Peyer's patch (tissue), 4 donors: ENCODE data around the gene TRPM3.

ENCODE experiments used
- POLR2A ChIP-seq, 2 donors: fragments of 450-650 bp; IDR thresholded peaks; one replicate each; pipeline ENCODE4 v1.5.1; 2017; ENCODE audit warnings: antibody characterized with exemption in 2 of 2, mild to moderate bottlenecking in 2 of 2, moderate library complexity in 2 of 2
- TF ChIP-seq, protein P1 (sequence below), 6 experiments: fragments of 450-650 bp in 4 of 6; fragments of 200-600 bp in 2 of 6; sonication (generic) in 1 of 6; IDR thresholded peaks; one replicate each; pipeline ENCODE4 v1.5.1; 2017 to 2019; ENCODE audit warnings: antibody characterized with exemption in 6 of 6, mild to moderate bottlenecking in 3 of 6, moderate library complexity in 1 of 6

DNA sequence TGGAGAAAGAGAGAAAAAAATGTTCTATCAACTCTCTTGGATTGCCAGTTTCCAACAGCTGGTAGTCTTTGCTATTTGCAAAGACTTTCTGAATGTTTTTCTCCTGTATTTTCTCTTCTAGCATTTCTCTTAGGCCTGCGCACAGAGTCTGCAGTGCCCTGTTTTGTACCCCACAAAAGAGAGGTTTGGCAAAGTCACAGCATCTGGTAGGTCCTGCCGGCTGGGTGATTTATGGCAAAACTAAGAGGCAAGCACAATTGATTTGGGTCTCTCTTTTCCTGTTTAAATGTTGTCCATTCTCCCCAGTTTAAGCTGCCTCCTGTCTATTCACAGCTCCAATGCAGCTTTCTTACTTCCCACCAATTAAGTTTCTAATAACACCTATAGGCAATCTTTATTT lies 193.9 kb downstream of the TRPM3 start:
- TF ChIP-seq, protein P1, sequence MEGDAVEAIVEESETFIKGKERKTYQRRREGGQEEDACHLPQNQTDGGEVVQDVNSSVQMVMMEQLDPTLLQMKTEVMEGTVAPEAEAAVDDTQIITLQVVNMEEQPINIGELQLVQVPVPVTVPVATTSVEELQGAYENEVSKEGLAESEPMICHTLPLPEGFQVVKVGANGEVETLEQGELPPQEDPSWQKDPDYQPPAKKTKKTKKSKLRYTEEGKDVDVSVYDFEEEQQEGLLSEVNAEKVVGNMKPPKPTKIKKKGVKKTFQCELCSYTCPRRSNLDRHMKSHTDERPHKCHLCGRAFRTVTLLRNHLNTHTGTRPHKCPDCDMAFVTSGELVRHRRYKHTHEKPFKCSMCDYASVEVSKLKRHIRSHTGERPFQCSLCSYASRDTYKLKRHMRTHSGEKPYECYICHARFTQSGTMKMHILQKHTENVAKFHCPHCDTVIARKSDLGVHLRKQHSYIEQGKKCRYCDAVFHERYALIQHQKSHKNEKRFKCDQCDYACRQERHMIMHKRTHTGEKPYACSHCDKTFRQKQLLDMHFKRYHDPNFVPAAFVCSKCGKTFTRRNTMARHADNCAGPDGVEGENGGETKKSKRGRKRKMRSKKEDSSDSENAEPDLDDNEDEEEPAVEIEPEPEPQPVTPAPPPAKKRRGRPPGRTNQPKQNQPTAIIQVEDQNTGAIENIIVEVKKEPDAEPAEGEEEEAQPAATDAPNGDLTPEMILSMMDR (IDR thresholded peaks at IDR 0.05): no peak
- TF ChIP-seq POLR2A (IDR thresholded peaks at IDR 0.05): no peak
